H9 (cell line): Measurements from ENCODE around the gene CPAMD8. TPM values are rescaled to one million over a fixed set of nuclear protein-coding genes. Genes with fewer than 3 reads are reported as not detected.

Source experiments
- DNase-seq: peaks from one replicate; pipeline ENCODE4 v3.0.0-alpha.2; 2017
- H2AFZ ChIP-seq: one replicate; pipeline ENCODE4 v1.6.1; 2013; ENCODE audit warnings: mild to moderate bottlenecking, low read length, control low read depth, moderate library complexity
- H2AK5ac ChIP-seq: 2 replicates; pipeline ENCODE4 v1.6.1; 2013; ENCODE audit warnings: low read length, control low read depth, mixed read lengths; ENCODE audit not compliant: insufficient read length
- H2BK120ac ChIP-seq: one replicate; pipeline ENCODE4 v1.6.1; 2013; ENCODE audit warnings: low read depth, mild to moderate bottlenecking, low read length, control low read depth, inconsistent platforms; ENCODE audit not compliant: poor library complexity, severe bottlenecking
- H2BK12ac ChIP-seq: 2 replicates; pipeline ENCODE4 v1.6.1; 2013; ENCODE audit warnings: low read length, control low read depth, mixed read lengths, low read depth; ENCODE audit not compliant: insufficient read length
- H2BK15ac ChIP-seq: 2 replicates; pipeline ENCODE4 v1.6.1; 2013; ENCODE audit warnings: low read depth, low read length, control low read depth
- H2BK20ac ChIP-seq: one replicate; pipeline ENCODE4 v1.6.1; 2013; ENCODE audit warnings: low read depth, mild to moderate bottlenecking, low read length, control low read depth, inconsistent platforms; ENCODE audit not compliant: poor library complexity, severe bottlenecking
- H2BK5ac ChIP-seq: 2 replicates; pipeline ENCODE4 v1.6.1; 2013; ENCODE audit warnings: low read length, control low read depth, mixed read lengths; ENCODE audit not compliant: insufficient read length
- H3K14ac ChIP-seq: 2 replicates; pipeline ENCODE4 v1.6.1; 2013; ENCODE audit warnings: low read length, control low read depth; ENCODE audit not compliant: insufficient read depth
- H3K18ac ChIP-seq: 2 replicates; pipeline ENCODE4 v1.6.1; 2013; ENCODE audit warnings: low read depth, mild to moderate bottlenecking, mixed read lengths, low read length, control low read depth; ENCODE audit not compliant: insufficient read length
- H3K23ac ChIP-seq: 2 replicates; pipeline ENCODE4 v1.6.1; 2013; ENCODE audit warnings: low read length, control low read depth, mixed read lengths, low read depth; ENCODE audit not compliant: insufficient read length
- H3K23me2 ChIP-seq: 2 replicates; pipeline ENCODE4 v1.6.1; 2013; ENCODE audit warnings: low read depth, mild to moderate bottlenecking, mixed read lengths, low read length, control low read depth; ENCODE audit not compliant: insufficient read length, poor library complexity, severe bottlenecking
- H3K27ac ChIP-seq: 2 replicates; pipeline ENCODE4 v1.5.1; 2013; ENCODE audit warnings: low read length, control low read depth, mixed read lengths, low read depth; ENCODE audit not compliant: insufficient read length
- H3K27me3 ChIP-seq: 2 replicates; pipeline ENCODE4 v1.6.1; 2013; ENCODE audit warnings: low read length, control low read depth, inconsistent platforms; ENCODE audit not compliant: insufficient read depth
- H3K4ac ChIP-seq: 2 replicates; pipeline ENCODE4 v1.6.1; 2013; ENCODE audit warnings: low read depth, mild to moderate bottlenecking, control low read depth, inconsistent platforms, low read length, moderate library complexity
- H3K4me1 ChIP-seq: 2 replicates; pipeline ENCODE4 v1.6.1; 2013; ENCODE audit warnings: low read length, control low read depth, inconsistent platforms; ENCODE audit not compliant: insufficient read depth
- H3K4me2 ChIP-seq: 2 replicates; pipeline ENCODE4 v1.6.1; 2013; ENCODE audit warnings: low read length, control low read depth, mixed read lengths; ENCODE audit not compliant: insufficient read length, insufficient read depth
- H3K56ac ChIP-seq: 2 replicates; pipeline ENCODE4 v1.6.1; 2013; ENCODE audit warnings: low read depth, mild to moderate bottlenecking, mixed read lengths, low read length, control low read depth; ENCODE audit not compliant: insufficient read length
- H3K79me1 ChIP-seq: 2 replicates; pipeline ENCODE4 v1.6.1; 2013; ENCODE audit warnings: low read depth, mild to moderate bottlenecking, moderate library complexity, low read length, control low read depth, inconsistent platforms; ENCODE audit not compliant: insufficient read depth, poor library complexity, severe bottlenecking
- H3K79me2 ChIP-seq: 2 replicates; pipeline ENCODE4 v1.6.1; 2013; ENCODE audit warnings: low read length, control low read depth, inconsistent platforms; ENCODE audit not compliant: insufficient read depth
- H3K9ac ChIP-seq: 2 replicates; pipeline ENCODE4 v1.6.1; 2013; ENCODE audit warnings: low read length, control low read depth, mixed read lengths; ENCODE audit not compliant: insufficient read length; ENCODE audit errors: extremely low read depth
- H3K9me3 ChIP-seq: one replicate; pipeline ENCODE4 v1.6.1; 2013; ENCODE audit warnings: low read depth, low read length, inconsistent platforms; ENCODE audit not compliant: control insufficient read depth
- H3T11ph ChIP-seq: one replicate; pipeline ENCODE4 v1.6.1; 2013; ENCODE audit warnings: mild to moderate bottlenecking, low read length, control low read depth, inconsistent platforms
- H4K20me1 ChIP-seq: one replicate; pipeline ENCODE4 v1.6.1; 2013; ENCODE audit not compliant: control insufficient read depth, insufficient read length, insufficient read depth
- H4K5ac ChIP-seq: 2 replicates; pipeline ENCODE4 v1.6.1; 2013; ENCODE audit warnings: low read depth, mild to moderate bottlenecking, mixed read lengths, low read length, control low read depth; ENCODE audit not compliant: insufficient read length
- H4K8ac ChIP-seq: replicated peaks from 2 replicates; pipeline ENCODE4 v1.6.1; 2013; ENCODE audit warnings: low read length, control low read depth, mixed read lengths, low read depth; ENCODE audit not compliant: insufficient read length
- H4K91ac ChIP-seq: 2 replicates; pipeline ENCODE4 v1.6.1; 2013; ENCODE audit warnings: low read depth, mild to moderate bottlenecking, moderate library complexity, mixed read lengths, low read length, control low read depth; ENCODE audit not compliant: insufficient read length
- H3K27ac Mint-ChIP-seq, 3 experiments: 2 replicates in 2 of 3; 3 replicates in 1 of 3; pipeline ENCODE4 v1.8.0; 2020 to 2021; ENCODE audit warnings: mixed read lengths in 3 of 3, mild to moderate bottlenecking in 1 of 3, moderate library complexity in 1 of 3
- H3K27me3 Mint-ChIP-seq: 2 replicates; pipeline ENCODE4 v1.8.0; 2021; ENCODE audit warnings: low read depth, mild to moderate bottlenecking, moderate library complexity, mixed read lengths
- H3K36me3 Mint-ChIP-seq, 3 experiments: 2 replicates in 2 of 3; 3 replicates in 1 of 3; pipeline ENCODE4 v1.8.0; 2020 to 2021; ENCODE audit warnings: low read depth in 3 of 3, mixed read lengths in 3 of 3; ENCODE audit not compliant: insufficient read depth in 1 of 3
- H3K4me1 Mint-ChIP-seq, 2 experiments: 2 replicates each; pipeline ENCODE4 v1.8.0; 2020; ENCODE audit warnings: mixed read lengths in 2 of 2
- H3K4me3 Mint-ChIP-seq, 2 experiments: 2 replicates in 1 of 2; 3 replicates in 1 of 2; pipeline ENCODE4 v1.8.0; 2020 to 2021; ENCODE audit warnings: mild to moderate bottlenecking in 2 of 2, mixed read lengths in 2 of 2, moderate library complexity in 1 of 2
- H3K9me3 Mint-ChIP-seq, 2 experiments: 2 replicates in 1 of 2; 3 replicates in 1 of 2; pipeline ENCODE4 v1.8.0; 2020; ENCODE audit warnings: mild to moderate bottlenecking in 2 of 2, mixed read lengths in 2 of 2, moderate library complexity in 1 of 2
- CTCF ChIP-seq: fragments of 200-600 bp; sonication (generic); conservative IDR thresholded peaks from 3 replicates; pipeline ENCODE4 v1.8.0; 2021; ENCODE audit warnings: antibody characterized with exemption, mild to moderate bottlenecking
- WGBS: extraction: QIAGEN DNeasy Blood & Tissue Kit; methylation state at CpG from one replicate; pipeline ENCODE4 v1.1.7; 2013; ENCODE audit warnings: missing lambda C conversion rate, low lambda C conversion rate, mixed read lengths; ENCODE audit not compliant: insufficient read length; ENCODE audit errors: extremely low coverage; 5-methylcytosine and 5-hydroxymethylcytosine counted together
- total RNA-seq: library from RNA; stranded (reverse); gene quantifications from 2 replicates; pipeline ENCODE4 v1.2.1, GENCODE V29; 2021

CPAMD8 gene
- total RNA-seq, 1 experiment from 2014 or later: 12.0 TPM

GRCh38 chr19:16915135-16915534, 111.5 kb downstream of the CPAMD8 start:
- H3K18ac ChIP-seq: no peak overlapping the region
- H2BK15ac ChIP-seq: no peak overlapping the region
- no peak overlapping the region for H3K27ac ChIP-seq
- no peak overlapping the region for H4K8ac ChIP-seq
- H4K5ac ChIP-seq: no peak overlapping the region
- no peaks in the 10 kb centered on the region for H3K4me1 ChIP-seq
- no peak overlapping the region for H3K56ac ChIP-seq
- H3T11ph ChIP-seq: no peak overlapping the region
- peaks cover 7% of the 10 kb centered on the region for H3K9me3 ChIP-seq
- H3K4me2 ChIP-seq: no peak overlapping the region
- no peak overlapping the region for H3K4ac ChIP-seq
- no peaks in the 10 kb centered on the region for H3K23me2 ChIP-seq
- H3K4me3 Mint-ChIP-seq: no peak overlapping the region
- no peak overlapping the region; the same call in 1 of the 2 replicates for H3K14ac ChIP-seq
- no peak overlapping the region for H2BK12ac ChIP-seq
- no peaks in the 10 kb centered on the region for H3K4me1 Mint-ChIP-seq
- no peaks in the 10 kb centered on the region for H4K20me1 ChIP-seq
- no peak overlapping the region for H3K27ac Mint-ChIP-seq
- no peak overlapping the region for H3K9ac ChIP-seq
- H3K27me3 Mint-ChIP-seq: peaks cover 5% of the 10 kb centered on the region
- no peak overlapping the region for H2BK5ac ChIP-seq
- no peaks in the 10 kb centered on the region for H3K27me3 ChIP-seq
- H3K79me2 ChIP-seq: no peaks in the 10 kb centered on the region
- no peak overlapping the region for H2BK120ac ChIP-seq
- no peaks in the 10 kb centered on the region for H3K79me1 ChIP-seq
- no peak overlapping the region for H2AFZ ChIP-seq
- H4K91ac ChIP-seq: no peak overlapping the region
- H3K9me3 Mint-ChIP-seq: peaks cover 31 to 39% of the 10 kb centered on the region in 2 experiments
- no peak for DNase-seq
- TF ChIP-seq CTCF: no peak
- WGBS: no CpG with 5 or more reads among the region's 3 CpGs
- peaks cover 16 to 35% (median 25%) of the 10 kb centered on the region in 3 experiments for H3K36me3 Mint-ChIP-seq
- H2AK5ac ChIP-seq: no peak overlapping the region
- no peak overlapping the region for H3K23ac ChIP-seq
- no peak overlapping the region for H2BK20ac ChIP-seq
